Suppressor macrophage (primary cell): ENCODE measurements around the gene PARP3.
"Not testable (repeated sequence)": the region's sequence is repeated elsewhere in the genome, so short reads cannot be mapped to it uniquely, and the experiment has no call there.

Source experiments
- DNase-seq, 4 experiments: peaks; one replicate each; pipeline ENCODE4 v3.0.0-alpha.2; 2020 to 2022
- total RNA-seq, 17 experiments: gene quantifications; one replicate each; lab custom pipeline; 2026; ENCODE audit warnings: mixed read lengths in 6 of 17, inconsistent platforms in 3 of 17; lab: John Stamatoyannopoulos, UW

PARP3 gene
- total RNA-seq = 2.6 to 10.5 (median 4.9) reads per million in 17 experiments

- peak; percentile 100 for DNase-seq
Measured at GRCh38 chr3:51941798-51942602, at the start of gene PARP3, which contains the start of gene RRP9. Gene PARP3, plus strand, starts transcription at chr3:51942363. Its CDS starts 993 bp downstream, at chr3:51943356. Gene RRP9, minus strand, starts transcription at chr3:51941904. Its CDS starts 37 bp downstream, at chr3:51941867.

DNA sequence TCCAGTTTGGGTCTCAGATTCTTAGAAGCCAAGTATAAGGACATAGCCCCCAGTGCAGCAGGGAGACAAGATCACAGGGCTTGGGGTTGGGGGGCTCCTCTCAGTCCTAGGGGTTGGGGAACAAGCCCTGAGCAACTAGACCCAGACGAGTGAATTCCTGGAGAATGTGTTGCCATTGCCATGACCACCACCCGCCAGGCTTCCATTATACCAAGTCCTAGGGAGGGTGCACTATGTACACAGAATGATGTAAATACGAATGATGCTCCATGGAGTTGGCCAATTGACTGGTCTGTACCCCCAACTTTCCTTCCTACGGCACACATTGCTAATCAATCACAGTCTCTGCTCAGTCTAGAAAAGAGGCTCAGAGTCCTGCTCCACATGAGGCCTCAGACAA, 47.8 kb upstream of the PARP3 start:
- no peak for DNase-seq

GRCh38 chr3:51894939-51895338, 47.2 kb upstream of the PARP3 start:
- no peak for DNase-seq

- DNase-seq = no peak
Measured at GRCh38 chr3:51896607-51897305, 45.4 kb upstream of the PARP3 start.

- no peak for DNase-seq
Measured at GRCh38 chr3:51897391-51897790, 44.8 kb upstream of the PARP3 start.

DNA sequence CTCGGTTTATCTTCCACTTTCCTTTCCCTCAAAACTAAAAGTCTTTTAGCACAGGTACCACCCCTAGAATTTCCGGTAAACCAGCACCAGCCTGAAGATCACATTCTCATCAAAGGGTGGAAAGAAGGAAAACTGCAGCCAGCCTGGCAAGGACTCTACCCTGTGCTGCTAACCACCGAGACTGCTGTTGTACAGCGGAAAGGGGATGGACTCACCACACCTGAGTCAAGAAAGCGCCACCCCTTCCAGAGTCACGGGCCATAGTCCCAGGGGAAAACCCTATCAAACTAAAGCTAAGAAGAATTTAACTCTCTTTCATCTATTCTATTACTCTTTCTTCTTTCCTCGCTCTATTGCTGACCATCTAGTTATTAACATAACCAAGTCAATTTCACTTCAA, 42.1 kb upstream of the PARP3 start:
- DNase-seq = not testable (repeated sequence)

GRCh38 chr3:51902361-51902760, 39.8 kb upstream of the PARP3 start:
- not testable (repeated sequence) for DNase-seq

DNA sequence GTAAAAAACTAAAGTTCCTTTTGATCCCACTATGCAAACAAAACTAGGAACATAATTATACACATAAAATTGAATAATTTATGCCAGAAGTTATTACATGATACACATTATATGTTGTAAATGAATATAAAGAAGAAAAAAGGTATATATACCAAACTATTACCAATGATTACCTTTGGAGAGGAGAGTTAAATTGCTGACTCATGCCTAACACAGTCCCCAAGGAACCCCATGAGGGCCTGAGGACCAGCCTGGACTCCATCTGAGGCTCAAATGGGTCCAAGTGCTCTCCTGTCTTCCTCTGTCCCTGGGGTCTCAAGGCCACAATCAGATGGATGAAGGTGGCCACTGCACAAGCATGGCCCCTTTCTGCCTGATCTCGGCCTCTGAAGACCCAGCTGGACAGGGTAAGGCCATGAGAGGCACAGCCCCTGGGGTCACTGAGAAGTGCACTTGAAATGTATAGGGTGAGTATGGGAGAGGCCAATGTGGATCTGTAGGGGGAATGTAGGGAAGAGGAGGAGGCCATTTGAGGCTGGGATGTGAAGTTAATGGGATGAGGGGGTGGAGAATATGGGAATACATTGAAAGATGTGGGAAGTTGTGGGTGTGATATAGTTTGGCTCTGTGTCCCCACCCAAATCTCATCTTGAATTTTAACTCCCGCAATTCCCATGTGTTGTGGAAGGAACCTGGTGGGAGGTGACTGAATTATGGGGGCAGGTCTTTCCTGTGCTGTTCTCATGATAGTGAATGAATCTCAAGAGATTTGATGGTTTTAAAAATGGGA, 37.9 kb upstream of the PARP3 start:
- no peak for DNase-seq

- DNase-seq = no peak
Measured at GRCh38 chr3:51908026-51908425, 34.1 kb upstream of the PARP3 start.

DNA sequence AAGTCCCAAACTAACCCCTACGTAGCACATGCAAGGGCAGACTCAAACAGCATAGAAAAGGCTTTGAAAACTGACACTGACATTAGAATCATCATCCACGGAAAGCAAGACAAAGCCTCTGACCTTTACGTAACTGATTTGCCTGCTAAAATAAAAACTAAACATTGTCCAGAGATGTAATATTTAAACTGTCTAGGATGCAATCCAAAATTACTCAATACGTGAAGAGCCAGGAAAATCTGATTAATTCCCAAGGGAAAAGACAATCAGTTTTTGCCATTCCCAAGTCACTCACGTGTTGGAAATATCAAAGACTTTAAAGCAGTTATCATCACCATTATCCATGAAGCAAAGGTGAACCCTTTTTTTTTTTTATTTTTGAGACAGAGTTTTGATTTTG, 25.7 kb upstream of the PARP3 start:
- DNase-seq = no peak

- no peak for DNase-seq
Measured at GRCh38 chr3:51921081-51921578, 21.0 kb upstream of the PARP3 start.

DNA sequence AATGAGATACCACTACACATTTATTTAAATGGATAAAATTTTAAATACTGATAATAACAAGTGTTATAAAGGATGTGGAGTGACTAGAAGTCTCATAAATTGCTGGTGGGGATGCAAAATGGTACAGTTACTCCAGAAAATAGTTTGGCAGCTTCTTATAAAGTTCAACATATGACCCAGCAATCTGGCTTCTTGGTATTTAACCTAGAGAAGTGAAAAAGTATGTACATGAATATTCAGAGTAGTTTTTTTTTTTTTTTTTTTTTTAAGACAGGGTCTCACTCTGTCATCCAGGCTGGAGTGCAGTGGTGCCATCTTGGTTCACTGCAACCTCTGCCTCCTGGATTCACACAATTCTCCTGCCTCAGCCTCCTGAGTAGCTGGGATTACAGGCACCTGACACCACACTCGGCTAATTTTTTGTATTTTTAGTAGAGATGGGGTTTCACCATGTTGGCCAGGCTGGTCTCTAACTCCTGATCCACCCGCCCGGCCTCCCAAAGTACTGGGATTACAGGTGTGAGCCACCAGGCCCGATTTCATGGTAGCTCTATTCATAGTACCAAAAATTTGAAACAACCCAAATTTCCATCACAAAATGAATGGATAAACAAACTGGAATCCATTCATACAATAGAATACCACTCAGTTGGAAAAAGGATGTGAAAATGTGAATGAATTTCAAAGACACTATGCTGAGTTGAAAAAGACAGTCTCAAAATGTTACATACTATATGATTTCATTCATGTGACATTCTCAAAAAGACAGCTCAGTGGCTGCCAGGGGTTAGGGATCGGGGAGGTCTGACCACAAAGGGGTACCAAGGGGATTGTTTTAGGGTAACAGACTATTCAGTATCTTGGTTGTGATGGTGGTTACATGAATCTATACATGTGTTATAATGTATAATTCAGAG, 14.8 kb upstream of the PARP3 start:
- no peak for DNase-seq

DNA sequence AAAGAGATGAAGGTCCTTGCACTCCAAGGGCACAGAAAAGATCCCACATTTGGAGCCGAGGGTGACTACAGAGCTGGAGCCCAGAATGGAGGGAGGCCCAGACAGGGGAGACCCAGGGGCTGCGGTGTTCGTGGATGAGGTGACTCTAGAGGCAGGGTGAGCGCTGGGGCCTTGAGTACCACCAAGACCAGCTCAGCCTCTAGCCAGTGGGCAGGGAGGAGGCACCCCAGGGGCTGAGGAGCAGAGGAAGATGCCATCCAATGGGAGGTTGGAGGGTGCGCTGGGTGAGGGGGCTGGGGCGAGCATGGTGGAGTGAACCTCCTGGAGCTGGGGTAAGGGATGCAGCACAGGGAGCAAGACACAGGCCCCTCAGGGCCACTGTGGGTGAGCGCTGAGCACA, 13.7 kb upstream of the PARP3 start:
- no peak for DNase-seq

DNA sequence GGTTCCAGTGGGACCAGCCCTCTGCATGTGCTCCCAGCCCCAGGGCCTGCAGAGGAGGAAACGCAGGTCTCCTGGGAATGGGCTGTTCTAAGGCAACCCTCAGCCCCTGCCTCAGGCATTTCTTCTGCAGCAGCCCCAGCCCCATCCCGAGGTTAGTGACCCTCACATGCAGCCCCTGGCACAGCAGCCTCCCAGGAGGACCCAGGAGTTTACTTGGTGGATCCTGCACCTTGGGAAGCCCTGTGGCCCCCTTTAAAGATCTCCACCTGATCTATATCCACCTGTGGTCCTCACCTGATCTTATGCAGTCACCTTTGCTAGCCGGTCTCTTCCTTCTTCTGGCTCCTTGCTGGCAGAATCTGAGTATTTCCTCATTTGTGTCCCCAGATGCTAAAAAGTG, 13.2 kb upstream of the PARP3 start:
- DNase-seq = not testable (repeated sequence)

DNA sequence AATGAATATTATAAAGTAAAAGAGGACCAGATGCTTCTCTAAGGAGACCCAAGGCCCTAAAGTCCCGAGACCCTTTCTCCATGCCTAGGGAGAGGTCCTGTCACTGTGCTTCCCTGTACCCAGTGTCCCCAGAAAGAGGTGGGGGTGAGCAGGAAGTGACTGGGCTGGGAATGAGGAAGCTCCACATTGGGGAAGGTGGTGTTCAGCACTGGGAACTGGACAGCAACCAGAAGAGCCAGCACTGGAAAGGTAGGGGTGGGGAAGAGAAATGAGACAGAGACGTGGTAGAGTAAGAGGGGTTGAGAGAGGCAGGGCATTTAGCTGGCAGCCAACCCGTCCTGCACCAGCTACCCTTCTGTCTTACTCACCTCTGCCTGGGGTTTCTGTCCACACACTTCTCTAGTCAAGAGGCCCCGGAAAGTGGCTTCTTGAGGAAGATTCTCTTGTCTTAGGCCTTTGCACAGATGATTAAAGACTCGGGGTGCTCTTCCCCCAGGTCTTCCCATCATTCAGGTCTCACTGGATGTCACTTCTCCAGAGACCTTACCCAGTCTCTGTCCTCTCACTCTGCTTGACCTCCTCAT, 12.7 kb upstream of the PARP3 start:
- peak; percentile 35 to 67 (median 52) for DNase-seq

- no peak for DNase-seq
Measured at GRCh38 chr3:51930439-51930838, 11.7 kb upstream of the PARP3 start.

- DNase-seq = no peak
Measured at GRCh38 chr3:51931756-51932155, 10.4 kb upstream of the PARP3 start.

DNA sequence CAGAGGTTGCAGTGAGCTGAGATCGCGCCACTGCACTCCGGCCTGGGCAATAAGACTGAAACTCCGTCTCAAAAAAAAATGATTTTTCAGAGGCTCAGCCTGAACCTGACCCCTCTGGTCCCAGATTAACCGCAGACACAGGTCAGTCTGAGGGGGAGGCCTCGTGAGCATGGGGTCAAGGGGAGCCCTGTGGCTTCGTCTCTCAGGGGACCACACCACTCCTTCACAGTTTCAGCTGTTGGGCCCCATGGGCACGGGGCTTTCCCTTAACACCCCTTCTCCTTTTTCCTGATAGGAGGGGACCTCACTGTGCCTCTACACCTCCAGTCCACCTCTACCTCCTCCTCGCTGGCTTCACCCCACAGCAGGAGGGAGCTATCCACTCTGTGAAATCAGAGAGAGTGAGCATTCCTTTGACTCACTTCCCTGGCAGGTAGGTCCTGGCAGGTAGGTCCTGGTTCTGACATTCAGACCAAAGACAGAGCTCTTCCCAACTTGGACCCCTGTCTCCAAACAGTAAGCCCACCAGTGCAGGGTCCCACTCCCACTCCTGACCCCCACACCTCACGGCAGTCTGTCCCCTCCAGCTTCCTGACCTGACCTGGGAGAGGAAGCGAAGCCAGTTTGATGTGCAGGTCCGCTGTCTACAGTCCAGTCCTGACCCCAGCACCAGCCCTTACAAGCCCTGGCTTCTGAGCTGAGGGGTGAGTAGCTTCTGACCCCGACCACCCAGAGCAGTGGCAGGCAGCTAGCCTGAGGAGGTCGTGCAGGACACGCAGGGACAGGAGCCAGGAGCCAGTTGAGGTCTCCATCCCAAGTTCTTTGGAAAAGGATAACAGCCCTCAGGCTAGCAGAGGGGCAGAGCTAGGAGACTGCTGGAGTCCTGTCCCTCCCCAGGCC, 9.4 kb upstream of the PARP3 start:
- DNase-seq = no peak

DNA sequence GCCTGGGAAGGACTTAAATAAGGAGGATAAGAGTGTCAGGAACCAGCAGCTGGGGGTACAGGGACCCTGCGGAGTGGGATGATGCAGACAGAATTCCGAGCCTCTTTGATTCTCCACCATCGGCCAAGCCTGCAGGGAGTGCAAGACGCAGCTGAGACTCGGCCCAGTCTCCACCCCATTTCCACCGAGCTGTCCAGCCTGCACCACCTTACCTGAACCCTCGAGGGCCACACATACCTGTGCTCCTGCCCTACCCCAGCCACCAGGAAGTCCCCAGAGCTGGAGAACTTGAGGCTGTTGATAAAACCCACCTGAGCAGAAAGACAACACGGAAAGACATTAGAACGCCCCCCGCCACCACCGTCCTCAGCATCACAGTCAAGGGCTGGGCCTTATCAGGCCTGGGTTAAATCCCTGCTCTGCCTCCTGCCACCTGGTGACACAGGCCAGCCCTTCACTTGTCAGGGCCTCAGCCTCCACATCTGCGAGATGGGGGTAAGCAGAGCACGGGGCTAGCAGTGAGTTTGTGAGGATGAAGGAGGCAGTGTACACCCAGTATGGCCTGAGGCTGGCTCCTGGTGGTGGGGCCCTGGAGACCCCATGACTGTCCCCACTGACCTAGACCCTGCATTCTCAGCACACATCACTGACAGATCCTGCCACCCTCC, 8.6 kb upstream of the PARP3 start:
- no peak for DNase-seq
